Measurements from ENCODE around the gene PHKG2.

Gene PHKG2

GRCh38 chr16:30728899-30729672 lies 19.1 kb upstream of the PHKG2 start:
- no peak for FAIRE-seq

- FAIRE-seq: no peak
These were observed 16.8 kb upstream of the PHKG2 start for GRCh38 chr16:30731411-30731810.

- FAIRE-seq: no peak
These were observed 11.0 kb upstream of the PHKG2 start for GRCh38 chr16:30736995-30737793.

- FAIRE-seq: no peak
These were observed 10.2 kb upstream of the PHKG2 start for GRCh38 chr16:30737794-30738648.

- no peak for FAIRE-seq
These were observed 9.0 kb upstream of the PHKG2 start for GRCh38 chr16:30738984-30739951.

- FAIRE-seq: no peak
These were observed 7.6 kb upstream of the PHKG2 start for GRCh38 chr16:30740364-30741251.

GRCh38 chr16:30741461-30741914 lies 6.7 kb upstream of the PHKG2 start:
- no peak for FAIRE-seq

- FAIRE-seq: no peak
These were observed 4.5 kb upstream of the PHKG2 start for GRCh38 chr16:30743716-30744115.

GRCh38 chr16:30744183-30744582 lies 4.0 kb upstream of the PHKG2 start:
- no peak for FAIRE-seq

GRCh38 chr16:30745082-30745481 lies 3.1 kb upstream of the PHKG2 start:
- no peak for FAIRE-seq

- no peak for FAIRE-seq
These were observed 1.5 kb upstream of the PHKG2 start for GRCh38 chr16:30746638-30747175.

- FAIRE-seq: no peak
These were observed 894 bp upstream of the PHKG2 start for GRCh38 chr16:30747331-30747730.

- FAIRE-seq: no peak
These were observed 615 bp downstream of the PHKG2 start for GRCh38 chr16:30748634-30749445.

- FAIRE-seq: no peak
These were observed 2.0 kb downstream of the PHKG2 start for GRCh38 chr16:30750201-30750600.

- FAIRE-seq: no peak
These were observed 2.7 kb downstream of the PHKG2 start for GRCh38 chr16:30750876-30751465.

GRCh38 chr16:30753596-30753995 lies 5.4 kb downstream of the PHKG2 start:
- no peak for FAIRE-seq

- FAIRE-seq: no peak
These were observed 7.9 kb downstream of the PHKG2 start for GRCh38 chr16:30755955-30756780.

- FAIRE-seq: no peak
These were observed 8.5 kb downstream of the PHKG2 start for GRCh38 chr16:30756781-30757100.

GRCh38 chr16:30757316-30757715 lies 9.1 kb downstream of the PHKG2 start:
- no peak for FAIRE-seq
